Transverse colon (tissue), 4 donors: ENCODE data around the gene LHX3. TPM values are rescaled to one million over a fixed set of nuclear protein-coding genes. Genes with fewer than 3 reads are reported as not detected.

Experiments used
- DNase-seq: peaks from one replicate; pipeline ENCODE4 v3.0.0-alpha.2; 2019
- H3K27ac ChIP-seq, 4 donors: fragments of 200-600 bp; sonication (generic); 2 replicates each; pipeline ENCODE4 v1.5.1; 2016 to 2018; ENCODE audit warnings: inconsistent platforms in 4 of 4
- H3K27me3 ChIP-seq: fragments of 200-600 bp; sonication (generic); 2 replicates; pipeline ENCODE4 v1.5.1; 2017; ENCODE audit warnings: inconsistent platforms
- H3K36me3 ChIP-seq, 4 donors: fragments of 200-600 bp; sonication (generic); 2 replicates each; pipeline ENCODE4 v1.5.1; 2017 to 2019; ENCODE audit warnings: inconsistent platforms in 4 of 4
- H3K4me1 ChIP-seq, 4 donors: fragments of 200-600 bp; sonication (generic); 2 replicates each; pipeline ENCODE4 v1.5.1; 2017 to 2020; ENCODE audit warnings: inconsistent platforms in 4 of 4
- H3K4me3 ChIP-seq, 4 donors: fragments of 200-600 bp; sonication (generic); 1 replicate in 1 of 4; 2 replicates in 3 of 4; pipeline versions ENCODE4 v1.5.1 to v1.6.1; 2017 to 2019; ENCODE audit warnings: inconsistent platforms in 4 of 4
- H3K9me3 ChIP-seq, 2 donors: fragments of 200-600 bp; sonication (generic); 2 replicates each; pipeline ENCODE4 v1.5.1; 2017 to 2019; ENCODE audit warnings: inconsistent platforms in 2 of 2
- EP300 ChIP-seq: sonication (generic); formaldehyde crosslinking; IDR thresholded peaks from one replicate; pipeline ENCODE4 v1.6.1; 2017; ENCODE audit warnings: antibody characterized with exemption, low read depth
- POLR2A ChIP-seq: fragments of 450-650 bp; IDR thresholded peaks from one replicate; pipeline ENCODE4 v1.6.1; 2016; ENCODE audit warnings: antibody characterized with exemption, mild to moderate bottlenecking, moderate library complexity
- POLR2AphosphoS5 ChIP-seq, 3 donors: sonication (generic); formaldehyde crosslinking; IDR thresholded peaks; one replicate each; pipeline ENCODE4 v1.6.1; 2016; ENCODE audit warnings: antibody characterized with exemption in 3 of 3
- WGBS, 2 donors: methylation state at CpG; one replicate each; pipeline ENCODE4 v1.1.5; 2018; ENCODE audit warnings: low coverage in 1 of 2; 5-methylcytosine and 5-hydroxymethylcytosine counted together
- in situ Hi-C, 4 donors: fragments of 200-750 bp; cut with MboI; loops; one replicate each; pipeline versions ENCODE4 v1.15.0 to v1.15.1; 2017; ENCODE audit warnings: low sequenced_read_pairs in 3 of 4, low pct_ligation_motif_present in 1 of 4, low pct_unique_long_range_greater_than_20kb in 1 of 4
- intact Hi-C: fragments of 100-400 bp; cut with DNase I; formaldehyde crosslinking; loops from one replicate; pipeline ENCODE4 v1.15.1; 2023; ENCODE audit warnings: low total_unique reads
- total RNA-seq, 4 donors: library from RNA; depleted of rRNA; stranded (reverse); fragments of >200 nt; gene quantifications; one replicate each; pipeline ENCODE4 v1.1.0, GENCODE V29; 2016
- TF ChIP-seq, protein P1 (sequence below), 5 experiments: fragments of 200-600 bp in 3 of 5; fragments of 450-650 bp in 2 of 5; sonication (generic) in 3 of 5; IDR thresholded peaks; 1 replicate in 2 of 5; 2 replicates in 3 of 5; pipeline ENCODE4 v1.5.1; 2016 to 2017; ENCODE audit warnings: antibody characterized with exemption in 5 of 5, inconsistent platforms in 3 of 5, mild to moderate bottlenecking in 2 of 5, moderate library complexity in 1 of 5

Gene LHX3
- total RNA-seq, 4 donors from 2014 or later: not detected

- H3K9me3 ChIP-seq: no peaks in the 10 kb centered on the region
- H3K4me3 ChIP-seq: peak within 1 kb of the TSS; percentile 72 to 95 (median 79)
- no peak for TF ChIP-seq POLR2AphosphoS5 (IDR thresholded peaks at IDR 0.05)
- no peak for TF ChIP-seq POLR2A
- TF ChIP-seq EP300: no peak
- TF ChIP-seq, protein P1, sequence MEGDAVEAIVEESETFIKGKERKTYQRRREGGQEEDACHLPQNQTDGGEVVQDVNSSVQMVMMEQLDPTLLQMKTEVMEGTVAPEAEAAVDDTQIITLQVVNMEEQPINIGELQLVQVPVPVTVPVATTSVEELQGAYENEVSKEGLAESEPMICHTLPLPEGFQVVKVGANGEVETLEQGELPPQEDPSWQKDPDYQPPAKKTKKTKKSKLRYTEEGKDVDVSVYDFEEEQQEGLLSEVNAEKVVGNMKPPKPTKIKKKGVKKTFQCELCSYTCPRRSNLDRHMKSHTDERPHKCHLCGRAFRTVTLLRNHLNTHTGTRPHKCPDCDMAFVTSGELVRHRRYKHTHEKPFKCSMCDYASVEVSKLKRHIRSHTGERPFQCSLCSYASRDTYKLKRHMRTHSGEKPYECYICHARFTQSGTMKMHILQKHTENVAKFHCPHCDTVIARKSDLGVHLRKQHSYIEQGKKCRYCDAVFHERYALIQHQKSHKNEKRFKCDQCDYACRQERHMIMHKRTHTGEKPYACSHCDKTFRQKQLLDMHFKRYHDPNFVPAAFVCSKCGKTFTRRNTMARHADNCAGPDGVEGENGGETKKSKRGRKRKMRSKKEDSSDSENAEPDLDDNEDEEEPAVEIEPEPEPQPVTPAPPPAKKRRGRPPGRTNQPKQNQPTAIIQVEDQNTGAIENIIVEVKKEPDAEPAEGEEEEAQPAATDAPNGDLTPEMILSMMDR (IDR thresholded peaks at IDR 0.05): no peak
- in situ Hi-C loops (no loop called here), intact Hi-C loops (no loop called here)
- H3K27ac ChIP-seq: peak within 1 kb of the TSS; percentile 43 to 77 (median 64)
- H3K27me3 ChIP-seq: peaks cover 13% of the 10 kb centered on the region
- H3K4me1 ChIP-seq: peaks cover 8 to 19% (median 16%) of the 10 kb centered on the region in 4 donors
- WGBS, 2 donors: 0% methylated on average over 3 to 30 of the region's 112 CpGs
- DNase-seq: peak; percentile 87
- H3K36me3 ChIP-seq: no peaks in the 10 kb centered on the region
Observed at GRCh38 chr9:136245219-136246150, 40.6 kb upstream of the LHX3 start, which contains the start of gene QSOX2. QSOX2 (minus strand) TSS chr9:136245812; CDS start chr9:136245803, 9 bp downstream.

DNA sequence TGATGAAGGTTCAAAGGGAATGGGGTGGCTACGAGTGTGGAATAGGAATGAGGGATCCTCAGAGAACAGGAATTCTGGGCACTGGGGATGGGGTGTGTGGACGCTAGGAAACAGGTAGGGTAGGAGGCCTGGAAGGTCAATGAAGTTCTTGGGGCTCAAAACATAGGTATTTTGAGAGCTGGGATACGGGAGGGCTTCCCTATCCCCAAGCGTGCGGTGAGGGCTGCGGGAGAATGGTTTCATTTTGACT is 40.0 kb upstream of the LHX3 start:
- peak overlapping the region; percentile 72 to 95 (median 79) for H3K4me3 ChIP-seq

DNA sequence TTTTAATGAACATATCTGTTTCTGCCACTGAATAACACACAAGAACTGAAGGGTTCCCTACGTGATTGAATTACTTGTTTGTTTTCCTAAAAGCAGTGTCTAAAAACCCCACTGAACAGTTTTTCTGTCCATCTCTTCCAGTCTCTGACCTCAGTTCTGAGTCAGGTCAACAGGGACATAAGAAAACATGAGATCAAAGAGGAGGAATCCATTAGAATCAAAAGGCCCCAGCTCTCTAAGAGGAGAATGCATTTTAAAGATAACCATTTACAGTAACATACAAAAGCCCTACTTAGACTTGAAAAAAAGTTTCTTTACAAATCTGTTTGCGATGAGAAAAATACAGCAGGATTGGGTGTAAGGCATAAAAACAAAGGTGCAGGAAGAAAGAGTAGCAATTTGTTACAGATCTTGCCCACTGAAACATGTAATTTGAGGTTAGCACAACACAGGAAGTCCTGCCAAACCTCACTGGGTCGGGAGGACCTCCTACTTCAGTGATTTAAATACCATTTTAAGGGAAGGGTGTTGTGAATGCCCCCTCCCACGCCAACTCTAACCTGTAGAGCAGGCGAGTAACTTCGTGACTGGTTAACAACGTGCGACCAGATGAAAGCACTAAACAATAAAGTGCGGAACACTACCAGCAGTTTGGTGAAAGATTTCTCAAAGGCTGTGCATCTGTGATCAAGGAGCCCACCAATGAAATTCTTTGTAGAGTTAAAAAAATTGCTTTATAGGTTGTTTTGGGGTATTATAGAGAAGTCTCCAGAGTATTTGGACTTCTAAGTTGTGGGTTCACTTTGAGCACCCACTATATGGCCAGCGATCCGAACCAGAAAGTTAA is 39.4 kb upstream of the LHX3 start:
- WGBS, 2 donors: 43 to 45% methylated on average over 11 of the region's 11 CpGs
- Histone ChIP-seq H3K4me1 (peaks cover 8 to 28% (median 19%) of the 10 kb centered on the region in 4 donors), H3K36me3 (no peaks in the 10 kb centered on the region), H3K9me3 (no peaks in the 10 kb centered on the region), H3K4me3 (peak overlapping the region; percentile 72 to 95 (median 79)), H3K27me3 (peaks cover 6% of the 10 kb centered on the region), H3K27ac (peak overlapping the region in 3 of 4 donors; percentile 1 to 43 (median 43))
- DNase-seq: no peak
- in situ Hi-C loops (no loop called here), intact Hi-C loops (no loop called here)
- TF ChIP-seq POLR2A (no peak), POLR2AphosphoS5 (IDR thresholded peaks at IDR 0.05) (no peak), EP300 (no peak)
- TF ChIP-seq, protein P1 (IDR thresholded peaks at IDR 0.05): no peak

More for the DNA sequence above, 40.0 kb upstream of the LHX3 start:
- TF ChIP-seq, protein P1 (IDR thresholded peaks at IDR 0.05): no peak
- no peak for TF ChIP-seq POLR2AphosphoS5 (IDR thresholded peaks at IDR 0.05)
- no peak for TF ChIP-seq POLR2A
- no peak for TF ChIP-seq EP300
- no peak for DNase-seq
- H3K9me3 ChIP-seq: no peaks in the 10 kb centered on the region
- in situ Hi-C loops: no loop called here
- 2% methylated on average over 6 of the region's 6 CpGs; no CpG with 5 or more reads in 1 of the 2 donors for WGBS, 2 donors
- H3K36me3 ChIP-seq: no peaks in the 10 kb centered on the region
- intact Hi-C loops: no loop called here
- peak overlapping the region; percentile 43 to 77 (median 52) for H3K27ac ChIP-seq
- peaks cover 8 to 22% (median 17%) of the 10 kb centered on the region in 4 donors for H3K4me1 ChIP-seq
- H3K27me3 ChIP-seq: peaks cover 10% of the 10 kb centered on the region

GRCh38 chr9:136243631-136244030 is 38.7 kb upstream of the LHX3 start:
- TF ChIP-seq EP300 (no peak), POLR2AphosphoS5 (IDR thresholded peaks at IDR 0.05) (peak in 1 of 3 donors; percentile 26)
- TF ChIP-seq, protein P1 (IDR thresholded peaks at IDR 0.05): no peak
- intact Hi-C loops (no loop called here), in situ Hi-C loops (no loop called here)
- Histone ChIP-seq H3K4me1 (peaks cover 8 to 35% (median 22%) of the 10 kb centered on the region in 4 donors), H3K27me3 (no peaks in the 10 kb centered on the region), H3K4me3 (no peak overlapping the region), H3K27ac (peak overlapping the region in 1 of 4 donors; percentile 43), H3K36me3 (no peaks in the 10 kb centered on the region), H3K9me3 (no peaks in the 10 kb centered on the region)
- 64 to 76% methylated on average over 4 of the region's 4 CpGs for WGBS, 2 donors
- DNase-seq: no peak
